Measurements from ENCODE around the gene TCEA2. TPM values are rescaled to one million over a fixed set of nuclear protein-coding genes. Genes with fewer than 3 reads are reported as not detected.

The TCEA2 gene
- total and polyA plus RNA-seq, 9 of the 15 experiments (the other 6 are each of a cell fraction or from before 2014, with no cell fraction given): 1.4 to 28.7 (median 5.4) TPM

- TF ChIP-seq JUN (IDR thresholded peaks at IDR 0.05; ENCODE audit: borderline replicate concordance, low read depth, low read length) (no peak), JUN (CRISPR knock-in tag; IDR thresholded peaks at IDR 0.05; ENCODE audit: borderline replicate concordance) (0 out of 2 replicates have a peak, but pooled peaks have one; percentile 12), MAX (CRISPR knock-in tag; IDR thresholded peaks at IDR 0.05) (peak; percentile 28; the same call in 1 of the 2 replicates)
These were observed 2.3 kb downstream of the TCEA2 start (continued) for GRCh38 chr20:64065062-64065973.

GRCh38 chr20:64065974-64066343, 3.0 kb downstream of the TCEA2 start:
- H3K27ac ChIP-seq (ENCODE audit: extremely low read depth, low read depth, low read length): peak overlapping the region; percentile 32; the same call in 1 of the 3 replicates
- ChIA-PET POLR2A (interaction anchor here (0.6 to 0.9 kb wide), 3 partner anchors 13 to 152 kb away, joined by 3 read pairs; no protein-coding TSS in a partner anchor), CTCF (ENCODE audit: low intra/inter-chr PET ratio) (no interaction called here)
- H2AFZ ChIP-seq (ENCODE audit: low read depth, low read length): 0 out of 2 replicates have a peak overlapping the region, but pooled peaks have one; percentile 40
- no peak overlapping the region for H3K4me3 ChIP-seq
- H3K9me1 ChIP-seq (ENCODE audit: control insufficient read depth, insufficient read depth, low read length): peaks cover 3% of the 10 kb centered on the region
- peak; percentile 95 for FAIRE-seq
- no TSS peak for BruUV-seq (replicated peaks)
- peaks cover 34 to 87% of the 10 kb centered on the region in 2 experiments for H3K4me1 ChIP-seq (replicated peaks in 1 of 2; ENCODE audit: control insufficient read depth in 2 of 2, insufficient read depth in 2 of 2, low read length in 2 of 2)
- no peaks in the 10 kb centered on the region for H3K36me3 ChIP-seq (ENCODE audit: control insufficient read depth, insufficient read depth, low read length)
- H4K20me1 ChIP-seq (replicated peaks; ENCODE audit: control insufficient read depth, insufficient read depth, low read length): no peaks in the 10 kb centered on the region
- no peaks in the 10 kb centered on the region for H3K27me3 ChIP-seq (ENCODE audit: control insufficient read depth in 2 of 2, insufficient read depth in 2 of 2, low read length in 2 of 2)
- DNase-seq (ENCODE audit: extremely low read depth in 1 of 4, low spot score in 3 of 4): peak; percentile 74 to 75 (median 74)
- intact Hi-C loops (cut with micrococcal nuclease) (no loop called here), in situ Hi-C loops (cut with MboI) (no loop called here)
- no peaks in the 10 kb centered on the region for H3K9me3 ChIP-seq (replicated peaks; ENCODE audit: control insufficient read depth, insufficient read depth, low read depth, low read length)
- no peak overlapping the region for H3K4me2 ChIP-seq (ENCODE audit: insufficient read depth, low read length)
- H3K9ac ChIP-seq (ENCODE audit: insufficient read depth in 1 of 2, low read depth in 2 of 2, low read length in 2 of 2): peak overlapping the region in 1 of 2 experiments; percentile 28; a peak in 2 of 4 replicates
- WGBS (ENCODE audit: insufficient coverage, low coverage, missing lambda C conversion rate): 15% methylated on average over 5 of the region's 5 CpGs
- peak; percentile 52 for ATAC-seq
- H3K79me2 ChIP-seq (ENCODE audit: control insufficient read depth, insufficient read depth, low read length): peaks cover 4% of the 10 kb centered on the region; the same call in 2 of the 3 replicates
- TF ChIP-seq SMARCC2 (IDR thresholded peaks at IDR 0.05; ENCODE audit: low read depth) (no peak), ZBTB7A (IDR thresholded peaks at IDR 0.05; ENCODE audit: borderline replicate concordance, control insufficient read depth, low read depth, low read length) (peak; percentile 3; the same call in 1 of the 2 replicates), HBP1 (CRISPR knock-in tag; IDR thresholded peaks at IDR 0.05) (no peak), KLF13 (tag; IDR thresholded peaks at IDR 0.05; ENCODE audit: borderline replicate concordance, low read depth) (no peak), ZNF655 (CRISPR knock-in tag; IDR thresholded peaks at IDR 0.05) (no peak), ZBTB11 (CRISPR knock-in tag; IDR thresholded peaks at IDR 0.05) (no peak), MAZ (CRISPR knock-in tag; conservative IDR thresholded peaks at IDR 0.05 in 1 of 2, IDR thresholded peaks at IDR 0.05 in 1 of 2) (0 out of 4 replicates have a peak, but pooled peaks of 1 of the 2 experiments have one; percentile 20)
